ENCODE data around the gene EDA. TPM values are rescaled to one million over a fixed set of nuclear protein-coding genes. Genes with fewer than 3 reads are reported as not detected.

Gene EDA
- total and polyA plus RNA-seq, 2 donors (not counting 1 experiment from before 2014, with no cell fraction given) = 0.04 to 1.2 TPM

DNA sequence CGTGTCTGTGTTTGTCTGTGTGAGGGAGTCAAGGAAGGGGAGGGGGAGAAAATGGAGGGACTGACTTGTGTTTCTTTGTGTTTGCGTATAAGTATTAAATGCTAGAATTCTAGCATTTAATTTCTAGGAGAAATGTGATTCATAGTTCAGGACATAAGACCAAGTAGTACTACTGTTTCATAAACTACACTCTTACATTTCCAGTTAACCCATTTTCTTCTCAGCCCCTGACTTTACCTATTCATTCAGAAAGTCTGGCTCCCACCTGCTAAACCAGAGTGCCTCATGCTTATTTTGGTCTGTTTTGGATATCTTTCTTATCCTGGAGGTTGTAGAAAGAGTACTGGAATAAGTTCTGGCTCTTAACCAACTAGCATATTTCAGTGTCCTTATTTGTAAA is 14.2 kb downstream of the EDA start:
- no peaks in the 10 kb centered on the region for H3K9me3 Mint-ChIP-seq (ENCODE audit: insufficient read depth)
- H3K4me3 Mint-ChIP-seq = no peak overlapping the region
- DNase-seq = no peak
- no peak overlapping the region for H3K4me2 ChIP-seq (replicated peaks; ENCODE audit: low read depth, low read length, poor library complexity, severe bottlenecking)
- no peaks in the 10 kb centered on the region for H3K36me3 ChIP-seq (replicated peaks in 1 of 2; ENCODE audit: control extremely low read depth in 1 of 2, control insufficient read depth in 1 of 2, extremely low read depth in 1 of 2, insufficient read depth in 2 of 2, low read length in 1 of 2)
- no peak overlapping the region for H3K27ac Mint-ChIP-seq
- 100% methylated on average over 1 of the region's 2 CpGs for WGBS (ENCODE audit: insufficient coverage)
- no peaks in the 10 kb centered on the region for H3K4me1 Mint-ChIP-seq
- no peaks in the 10 kb centered on the region for H3K4me1 ChIP-seq (ENCODE audit: control insufficient read depth in 2 of 2, insufficient read depth in 2 of 2, low read length in 2 of 2)
- no peaks in the 10 kb centered on the region for H3K9me3 ChIP-seq (ENCODE audit: control extremely low read depth in 1 of 3, control insufficient read depth in 2 of 3, insufficient read depth in 1 of 3, low read length in 2 of 3)
- intact Hi-C loops (cut with micrococcal nuclease) = no loop called here
- POLR2A ChIA-PET = no interaction called here
- H3K27me3 Mint-ChIP-seq = no peaks in the 10 kb centered on the region
- H3K27me3 ChIP-seq (replicated peaks in 1 of 4; ENCODE audit: control extremely low read depth in 1 of 4, control insufficient read depth in 3 of 4, insufficient read depth in 4 of 4, low read length in 3 of 4) = no peaks in the 10 kb centered on the region
- no peak for ATAC-seq (ENCODE audit: low read depth)
- no peaks in the 10 kb centered on the region for H3K79me2 ChIP-seq (ENCODE audit: control insufficient read depth, insufficient read depth, low read length)
- no peak overlapping the region for H3K4me3 ChIP-seq (ENCODE audit: control extremely low read depth in 1 of 5, extremely low read depth in 1 of 5, insufficient read depth in 1 of 5, low read depth in 2 of 5, low read length in 4 of 5)
- no peak for TF ChIP-seq EZH2 (IDR thresholded peaks at IDR 0.05; ENCODE audit: borderline replicate concordance, insufficient read depth, low read depth, low read length, poor library complexity, severe bottlenecking)
- TF ChIP-seq, protein P1, sequence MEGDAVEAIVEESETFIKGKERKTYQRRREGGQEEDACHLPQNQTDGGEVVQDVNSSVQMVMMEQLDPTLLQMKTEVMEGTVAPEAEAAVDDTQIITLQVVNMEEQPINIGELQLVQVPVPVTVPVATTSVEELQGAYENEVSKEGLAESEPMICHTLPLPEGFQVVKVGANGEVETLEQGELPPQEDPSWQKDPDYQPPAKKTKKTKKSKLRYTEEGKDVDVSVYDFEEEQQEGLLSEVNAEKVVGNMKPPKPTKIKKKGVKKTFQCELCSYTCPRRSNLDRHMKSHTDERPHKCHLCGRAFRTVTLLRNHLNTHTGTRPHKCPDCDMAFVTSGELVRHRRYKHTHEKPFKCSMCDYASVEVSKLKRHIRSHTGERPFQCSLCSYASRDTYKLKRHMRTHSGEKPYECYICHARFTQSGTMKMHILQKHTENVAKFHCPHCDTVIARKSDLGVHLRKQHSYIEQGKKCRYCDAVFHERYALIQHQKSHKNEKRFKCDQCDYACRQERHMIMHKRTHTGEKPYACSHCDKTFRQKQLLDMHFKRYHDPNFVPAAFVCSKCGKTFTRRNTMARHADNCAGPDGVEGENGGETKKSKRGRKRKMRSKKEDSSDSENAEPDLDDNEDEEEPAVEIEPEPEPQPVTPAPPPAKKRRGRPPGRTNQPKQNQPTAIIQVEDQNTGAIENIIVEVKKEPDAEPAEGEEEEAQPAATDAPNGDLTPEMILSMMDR (IDR thresholded peaks at IDR 0.05) = no peak
- H3K9ac ChIP-seq (ENCODE audit: low read length) = no peak overlapping the region
- H4K20me1 ChIP-seq (ENCODE audit: control insufficient read depth, insufficient read depth, low read length, poor library complexity, severe bottlenecking) = no peaks in the 10 kb centered on the region
- CTCF ChIA-PET = no interaction called here
- no peak overlapping the region for H2AFZ ChIP-seq (ENCODE audit: insufficient read depth, low read depth, low read length, poor library complexity, severe bottlenecking)
- no peak overlapping the region for H3K27ac ChIP-seq (ENCODE audit: low read length in 2 of 2)

DNA sequence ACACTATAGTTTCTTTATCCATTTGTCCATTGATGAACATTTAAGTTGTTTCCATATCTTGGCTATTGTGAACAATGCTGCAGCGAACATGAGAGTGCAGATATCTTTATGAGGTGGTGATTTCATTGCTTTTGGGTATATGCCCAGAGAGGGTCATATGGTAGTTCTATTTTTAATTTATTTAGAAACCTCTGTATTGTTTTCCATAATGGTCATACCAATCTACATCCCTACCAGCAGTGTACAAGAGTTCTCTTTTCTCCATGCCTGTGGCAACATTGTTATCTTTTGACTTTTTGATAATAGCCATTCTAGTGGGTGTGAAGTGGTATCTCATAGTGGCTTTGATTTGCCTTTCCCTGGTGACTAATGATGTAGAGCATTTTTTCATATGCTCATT is 48.8 kb downstream of the EDA start:
- Mint-ChIP-seq H3K9me3 (ENCODE audit: insufficient read depth) (no peaks in the 10 kb centered on the region), H3K4me1 (no peaks in the 10 kb centered on the region), H3K4me3 (no peak overlapping the region), H3K27me3 (no peaks in the 10 kb centered on the region), H3K27ac (no peak overlapping the region)
- H3K4me2 ChIP-seq (replicated peaks; ENCODE audit: low read depth, low read length, poor library complexity, severe bottlenecking) = no peak overlapping the region
- no peaks in the 10 kb centered on the region for H3K79me2 ChIP-seq (ENCODE audit: control insufficient read depth, insufficient read depth, low read length)
- H2AFZ ChIP-seq (ENCODE audit: insufficient read depth, low read depth, low read length, poor library complexity, severe bottlenecking) = no peak overlapping the region
- H3K4me1 ChIP-seq (ENCODE audit: control insufficient read depth in 2 of 2, insufficient read depth in 2 of 2, low read length in 2 of 2) = no peaks in the 10 kb centered on the region
- no peaks in the 10 kb centered on the region for H3K9me3 ChIP-seq (ENCODE audit: control extremely low read depth in 1 of 3, control insufficient read depth in 2 of 3, insufficient read depth in 1 of 3, low read length in 2 of 3)
- no peak for TF ChIP-seq EZH2 (IDR thresholded peaks at IDR 0.05; ENCODE audit: borderline replicate concordance, insufficient read depth, low read depth, low read length, poor library complexity, severe bottlenecking)
- TF ChIP-seq, protein P1 (IDR thresholded peaks at IDR 0.05) = no peak
- DNase-seq (no peak), ATAC-seq (ENCODE audit: low read depth) (no peak)
- no peak overlapping the region for H3K27ac ChIP-seq (ENCODE audit: low read length in 2 of 2)
- no peaks in the 10 kb centered on the region for H4K20me1 ChIP-seq (ENCODE audit: control insufficient read depth, insufficient read depth, low read length, poor library complexity, severe bottlenecking)
- POLR2A ChIA-PET = no interaction called here
- no peaks in the 10 kb centered on the region for H3K27me3 ChIP-seq (replicated peaks in 1 of 4; ENCODE audit: control extremely low read depth in 1 of 4, control insufficient read depth in 3 of 4, insufficient read depth in 4 of 4, low read length in 3 of 4)
- H3K4me3 ChIP-seq (ENCODE audit: control extremely low read depth in 1 of 5, extremely low read depth in 1 of 5, insufficient read depth in 1 of 5, low read depth in 2 of 5, low read length in 4 of 5) = no peak overlapping the region
- no CpG with 5 or more reads among the region's 1 CpG for WGBS (ENCODE audit: insufficient coverage)
- H3K9ac ChIP-seq (ENCODE audit: low read length) = no peak overlapping the region
- intact Hi-C loops (cut with micrococcal nuclease) = no loop called here
- no peaks in the 10 kb centered on the region for H3K36me3 ChIP-seq (replicated peaks in 1 of 2; ENCODE audit: control extremely low read depth in 1 of 2, control insufficient read depth in 1 of 2, extremely low read depth in 1 of 2, insufficient read depth in 2 of 2, low read length in 1 of 2)
- CTCF ChIA-PET = no interaction called here
